ENCODE measurements around the gene MBD6. TPM values are rescaled to one million over a fixed set of nuclear protein-coding genes. Genes with fewer than 3 reads are reported as not detected.

The MBD6 gene
- total and polyA plus RNA-seq, 2 of the 4 experiments (the other 2 are of a cell fraction) = 0.90 to 9.3 TPM

DNA sequence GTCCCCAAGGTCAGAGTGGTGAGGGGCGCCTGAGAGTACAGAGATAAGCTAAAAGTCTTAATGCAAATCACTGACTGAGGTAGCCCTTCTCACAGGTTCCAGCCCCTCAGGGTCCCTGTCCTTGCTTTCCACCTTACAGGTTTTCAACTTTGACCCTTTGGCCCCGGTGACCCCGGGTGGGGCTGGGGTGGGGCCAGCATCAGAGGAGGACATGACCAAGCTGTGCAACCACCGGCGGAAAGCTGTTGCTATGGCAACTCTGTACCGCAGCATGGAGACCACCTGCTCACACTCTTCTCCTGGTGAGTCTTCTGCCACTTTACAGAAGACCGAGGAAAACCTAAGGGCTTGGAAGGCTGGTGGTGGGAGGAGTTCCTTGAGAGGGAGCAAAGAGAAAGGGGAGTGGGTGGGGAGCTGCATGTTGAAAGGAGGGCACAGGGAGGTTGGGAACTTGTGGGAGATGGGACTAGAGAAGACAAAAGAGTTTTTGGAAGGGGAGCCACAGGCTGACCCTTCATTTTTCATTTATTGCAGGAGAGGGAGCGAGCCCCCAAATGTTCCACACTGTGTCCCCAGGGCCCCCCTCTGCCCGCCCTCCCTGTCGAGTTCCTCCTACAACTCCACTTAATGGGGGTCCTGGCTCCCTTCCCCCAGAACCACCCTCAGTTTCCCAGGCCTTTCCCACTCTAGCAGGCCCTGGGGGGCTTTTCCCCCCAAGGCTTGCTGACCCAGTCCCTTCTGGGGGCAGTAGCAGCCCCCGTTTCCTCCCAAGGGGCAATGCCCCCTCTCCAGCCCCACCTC lies 2.4 kb downstream of the MBD6 start:
- H3K9ac ChIP-seq (ENCODE audit: low read depth, low read length) = peak overlapping the region; percentile 11; the same call in 1 of the 2 replicates
- H2BK20ac ChIP-seq (ENCODE audit: low read depth, low read length) = no peak overlapping the region
- H2AK5ac ChIP-seq (ENCODE audit: low read depth, low read length) = peak overlapping the region; percentile 81; the same call in 1 of the 2 replicates
- H3K4me3 ChIP-seq (ENCODE audit: insufficient read depth, low read depth, low read length) = no peak overlapping the region
- H3K23ac ChIP-seq (ENCODE audit: low read depth, low read length) = 0 out of 2 replicates have a peak overlapping the region, but pooled peaks have one; percentile 39
- ChIA-PET POLR2A (ENCODE audit: unreplicated experiment) (no interaction called here), CTCF (no interaction called here)
- H4K5ac ChIP-seq (ENCODE audit: low read depth, low read length) = no peak overlapping the region
- intact Hi-C loops (cut with micrococcal nuclease) = no loop called here
- no peak overlapping the region for H3K14ac ChIP-seq (replicated peaks; ENCODE audit: low read depth, low read length)
- peaks cover 29% of the 10 kb centered on the region for H4K20me1 ChIP-seq (ENCODE audit: insufficient read depth, low read length)
- peaks cover 14 to 60% of the 10 kb centered on the region in 2 experiments for H3K79me1 ChIP-seq (ENCODE audit: low read depth in 1 of 2, low read length in 2 of 2)
- no peak overlapping the region for H3K18ac ChIP-seq (ENCODE audit: low read depth, low read length)
- no peak overlapping the region for H2BK5ac ChIP-seq (ENCODE audit: low read depth, low read length, poor library complexity, severe bottlenecking)
- no peak overlapping the region for H2BK15ac ChIP-seq (ENCODE audit: low read depth, low read length)
- no peak overlapping the region for H4K8ac ChIP-seq (ENCODE audit: low read depth in 2 of 2, low read length in 2 of 2)
- DNase-seq = no peak
- no peak for TF ChIP-seq MXI1 (IDR thresholded peaks at IDR 0.05; ENCODE audit: borderline replicate concordance, low read depth, low read length)
- TF ChIP-seq, protein P1, sequence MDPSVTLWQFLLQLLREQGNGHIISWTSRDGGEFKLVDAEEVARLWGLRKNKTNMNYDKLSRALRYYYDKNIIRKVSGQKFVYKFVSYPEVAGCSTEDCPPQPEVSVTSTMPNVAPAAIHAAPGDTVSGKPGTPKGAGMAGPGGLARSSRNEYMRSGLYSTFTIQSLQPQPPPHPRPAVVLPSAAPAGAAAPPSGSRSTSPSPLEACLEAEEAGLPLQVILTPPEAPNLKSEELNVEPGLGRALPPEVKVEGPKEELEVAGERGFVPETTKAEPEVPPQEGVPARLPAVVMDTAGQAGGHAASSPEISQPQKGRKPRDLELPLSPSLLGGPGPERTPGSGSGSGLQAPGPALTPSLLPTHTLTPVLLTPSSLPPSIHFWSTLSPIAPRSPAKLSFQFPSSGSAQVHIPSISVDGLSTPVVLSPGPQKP (IDR thresholded peaks at IDR 0.05; ENCODE audit: borderline replicate concordance, low read depth, low read length) = no peak
- TF ChIP-seq MAZ (IDR thresholded peaks at IDR 0.05; ENCODE audit: borderline replicate concordance, low read depth, low read length) = no peak
- TF ChIP-seq MAFK (IDR thresholded peaks at IDR 0.05; ENCODE audit: low read depth, low read length) = no peak
- no peak for TF ChIP-seq NFE2L2 (IDR thresholded peaks at IDR 0.05; ENCODE audit: low read depth, low read length)
- TF ChIP-seq RFX5 (IDR thresholded peaks at IDR 0.05; ENCODE audit: low read depth, low read length) = no peak
- no peak for TF ChIP-seq POLR2A (IDR thresholded peaks at IDR 0.05; ENCODE audit: low read depth, low read length)
- no peak for TF ChIP-seq RCOR1 (IDR thresholded peaks at IDR 0.05; ENCODE audit: insufficient replicate concordance, low read length)
- no peaks in the 10 kb centered on the region for H3K9me3 ChIP-seq (ENCODE audit: control insufficient read depth, insufficient read depth, low read length)
- H3K27ac ChIP-seq (ENCODE audit: insufficient read depth, low read length) = peak overlapping the region; percentile 12; the same call in 1 of the 2 replicates
- peaks cover 22% of the 10 kb centered on the region for H3K4me1 ChIP-seq (ENCODE audit: control insufficient read depth, insufficient read depth, low read length)
- H2AFZ ChIP-seq (replicated peaks; ENCODE audit: low read length, poor library complexity) = no peak overlapping the region
- ATAC-seq (ENCODE audit: low read depth) = no peak
- peak overlapping the region; percentile 91; the same call in 1 of the 2 replicates for H3K4ac ChIP-seq (ENCODE audit: low read depth, low read length)
- in situ Hi-C loops (cut with MboI; ENCODE audit: low sequenced_read_pairs) = no loop called here
- WGBS, 2 experiments (ENCODE audit: extremely low coverage in 2 of 2, insufficient read length in 1 of 2) = 80% methylated on average over 1 of the region's 11 CpGs; no CpG with 5 or more reads in 1 of the 2 experiments
- BruUV-seq (replicated peaks) = no TSS peak
- H2BK120ac ChIP-seq (ENCODE audit: low read depth, low read length) = no peak overlapping the region
- H3K36me3 ChIP-seq (ENCODE audit: control insufficient read depth, insufficient read depth, low read length) = peaks cover 48% of the 10 kb centered on the region
- H4K91ac ChIP-seq (ENCODE audit: insufficient read depth, low read depth, low read length) = no peak overlapping the region
- H2AK9ac ChIP-seq (replicated peaks; ENCODE audit: low read depth, low read length, poor library complexity) = peak overlapping the region; percentile 15
- peak overlapping the region; percentile 59; the same call in 1 of the 2 replicates for H3K4me2 ChIP-seq (ENCODE audit: low read depth, low read length)
- H3K9me1 ChIP-seq (ENCODE audit: insufficient read depth, low read length) = peaks cover 14% of the 10 kb centered on the region
- dilution Hi-C loops (cut with HindIII; ENCODE audit: low sequenced_read_pairs, unreplicated experiment) = no loop called here
- no peaks in the 10 kb centered on the region for H3K27me3 ChIP-seq (ENCODE audit: control insufficient read depth, insufficient read depth, low read length)
- H3K56ac ChIP-seq (ENCODE audit: extremely low read depth, insufficient read depth, low read length) = no peak overlapping the region
